K562 (cell line): Measurements from ENCODE around the gene SMIM12. TPM values are rescaled to one million over a fixed set of nuclear protein-coding genes. Genes with fewer than 3 reads are reported as not detected.

ENCODE experiments used
- CHD2 ChIP-seq: IDR thresholded peaks from 2 replicates; pipeline ENCODE4 v1.6.1; 2011; ENCODE audit warnings: low read depth, low read length
- HIVEP1 ChIP-seq: fragments of 250-450 bp; sonication (Bioruptor Pico); IDR thresholded peaks from 2 replicates; pipeline ENCODE4 v1.4.0; 2020; ENCODE audit warnings: mild to moderate bottlenecking
- KDM5B ChIP-seq: fragments of 200-600 bp; sonication (generic); IDR thresholded peaks from 2 replicates; pipeline ENCODE4 v1.6.1; 2012; ENCODE audit warnings: low read depth, mild to moderate bottlenecking, moderate library complexity, low read length, control low read depth, inconsistent platforms; ENCODE audit not compliant: insufficient replicate concordance
- MCM5 ChIP-seq: fragments of 450-650 bp; IDR thresholded peaks from 2 replicates; pipeline ENCODE4 v1.6.1; 2016; ENCODE audit warnings: low read depth
- MEIS2 ChIP-seq: fragments of 450-650 bp; IDR thresholded peaks from 2 replicates; pipeline ENCODE4 v1.6.1; 2014; ENCODE audit warnings: mild to moderate bottlenecking; ENCODE audit not compliant: partially characterized antibody
- NCOA2 ChIP-seq, 2 experiments: fragments of 450-650 bp; IDR thresholded peaks; 2 replicates each; pipeline ENCODE4 v1.6.1; 2018; ENCODE audit warnings: mild to moderate bottlenecking in 2 of 2, moderate library complexity in 1 of 2; ENCODE audit not compliant: partially characterized antibody in 2 of 2
- RBM39 ChIP-seq: fragments of 200-400 bp; formaldehyde crosslinking; optimal IDR thresholded peaks from 2 replicates; pipeline ENCODE3; 2018; ENCODE audit warnings: low read depth, low read length
- SMARCC2 ChIP-seq: fragments of 450-650 bp; IDR thresholded peaks from 2 replicates; pipeline ENCODE4 v1.6.1; 2017; ENCODE audit warnings: antibody characterized with exemption, moderate library complexity, mild to moderate bottlenecking, low read depth
- STAT5A ChIP-seq: IDR thresholded peaks from 2 replicates; pipeline ENCODE4 v1.6.1; 2012; ENCODE audit warnings: low read length, inconsistent platforms, borderline replicate concordance
- SUPT5H ChIP-seq: fragments of 450-650 bp; IDR thresholded peaks from 2 replicates; pipeline ENCODE4 v1.6.1; 2016
- TAF15 ChIP-seq: fragments of 200-400 bp; formaldehyde crosslinking; IDR thresholded peaks from 2 replicates; pipeline ENCODE4 v1.6.1; 2017; ENCODE audit warnings: mild to moderate bottlenecking, low read depth, low read length, moderate library complexity
- TBL1XR1 ChIP-seq, 2 experiments: IDR thresholded peaks; 2 replicates each; pipeline ENCODE4 v1.6.1; 2012; ENCODE audit warnings: improper control_type of control experiment in 2 of 2, low read length in 2 of 2, mild to moderate bottlenecking in 1 of 2
- TRIM28 ChIP-seq: fragments of 450-650 bp; IDR thresholded peaks from 2 replicates; pipeline ENCODE4 v1.6.1; 2017
- ZKSCAN3 ChIP-seq: fragments of 250-450 bp; sonication (Bioruptor Pico); IDR thresholded peaks from 2 replicates; pipeline ENCODE4 v1.4.0; 2020
- ZNF324 ChIP-seq: fragments of 250-450 bp; sonication (Bioruptor Pico); IDR thresholded peaks from 2 replicates; pipeline ENCODE4 v1.4.0; 2020; ENCODE audit warnings: mild to moderate bottlenecking
- polyA plus RNA-seq, 8 experiments: library from polyadenylated mRNA; depleted of rRNA in 4 of 8; stranded (reverse) in 5 of 8; unstranded in 3 of 8; fragments of >200 nt; fragmentation: Nextera tagmentation in 2 of 8; fragmentation: Illumina TruSeq in 1 of 8; extraction: Ambion mirVana in 2 of 8; extraction: Trizol in 1 of 8; gene quantifications; 2 replicates each; pipeline versions ENCODE4 v1.2.1 to v1.2.3, GENCODE V29; 2011 to 2014; ENCODE audit warnings: inconsistent platforms in 1 of 8, missing spikeins in 1 of 8
- total RNA-seq, 7 experiments: library from RNA; depleted of rRNA in 6 of 7; stranded (reverse); fragments of >200 nt in 6 of 7; fragmentation: Illumina TruSeq in 2 of 7; extraction: Trizol in 2 of 7; gene quantifications; 2 replicates each; pipeline versions ENCODE4 v1.2.1 to v1.2.3, GENCODE V29; 2011 to 2021; ENCODE audit warnings: low replicate concordance in 1 of 7
- TF ChIP-seq, protein P1 (sequence below): fragments of 250-450 bp; sonication (Bioruptor Pico); IDR thresholded peaks from 2 replicates; pipeline ENCODE4 v1.4.0; 2020; ENCODE audit warnings: mild to moderate bottlenecking, moderate library complexity, borderline replicate concordance
- TF ChIP-seq, protein P2 (sequence below): IDR thresholded peaks from 2 replicates; pipeline ENCODE4 v1.6.1; 2014; ENCODE audit warnings: antibody characterized with exemption
- TF ChIP-seq, protein P3 (sequence below): fragments of 450-650 bp; formaldehyde crosslinking; IDR thresholded peaks from 2 replicates; pipeline ENCODE4 v1.4.0; 2022; ENCODE audit warnings: missing genetic modification characterization
- TF ChIP-seq, protein P4 (sequence below), 2 experiments: fragments of 450-650 bp; IDR thresholded peaks; 2 replicates each; pipeline ENCODE4 v1.6.1; 2018; ENCODE audit warnings: mild to moderate bottlenecking in 2 of 2, low read depth in 1 of 2; ENCODE audit not compliant: partially characterized antibody in 2 of 2

Gene SMIM12
- total and polyA plus RNA-seq, 9 of the 15 experiments (the other 6 are each of a cell fraction or from before 2014, with no cell fraction given): 51.7 to 112 (median 63.9) TPM

DNA sequence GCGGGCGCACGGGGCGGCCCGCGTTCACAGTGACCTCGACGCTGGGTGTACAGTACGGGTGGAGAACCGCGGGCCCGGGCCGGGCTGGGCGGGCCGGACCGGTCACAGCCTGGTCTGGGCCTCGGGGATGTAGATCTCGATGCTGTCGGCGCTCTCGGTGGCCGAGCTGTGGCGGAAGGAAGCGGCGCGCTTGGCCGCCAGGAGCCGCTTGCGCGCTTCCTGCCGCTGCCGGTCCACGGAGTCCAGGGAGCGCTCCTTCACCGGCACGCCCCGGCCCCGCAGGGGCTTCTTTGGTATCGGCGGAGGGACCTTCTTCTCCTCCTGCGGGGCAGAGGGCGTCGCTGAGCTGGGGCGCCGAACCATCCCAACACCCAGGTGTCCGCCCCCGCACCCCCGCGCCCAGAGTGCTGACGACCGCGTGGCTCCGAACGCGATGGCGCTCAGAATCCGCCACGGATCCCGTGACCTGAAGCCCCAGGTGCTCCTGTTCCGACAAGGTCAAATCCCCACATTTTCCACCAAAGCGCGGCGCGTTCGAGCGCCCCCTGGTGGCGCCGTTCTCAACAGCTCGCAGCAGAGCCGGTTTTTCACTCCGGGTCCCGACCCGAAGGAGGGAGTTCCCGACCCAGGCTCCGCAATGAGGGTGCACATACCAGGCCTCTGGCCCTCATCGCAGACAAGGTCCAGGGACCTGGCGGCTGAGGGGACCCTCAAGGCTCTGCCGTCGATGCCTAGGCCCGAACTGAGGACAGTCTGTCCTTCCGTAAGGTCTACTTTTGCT lies 6.6 kb upstream of the SMIM12 start (continued):
- TF ChIP-seq, protein P1, sequence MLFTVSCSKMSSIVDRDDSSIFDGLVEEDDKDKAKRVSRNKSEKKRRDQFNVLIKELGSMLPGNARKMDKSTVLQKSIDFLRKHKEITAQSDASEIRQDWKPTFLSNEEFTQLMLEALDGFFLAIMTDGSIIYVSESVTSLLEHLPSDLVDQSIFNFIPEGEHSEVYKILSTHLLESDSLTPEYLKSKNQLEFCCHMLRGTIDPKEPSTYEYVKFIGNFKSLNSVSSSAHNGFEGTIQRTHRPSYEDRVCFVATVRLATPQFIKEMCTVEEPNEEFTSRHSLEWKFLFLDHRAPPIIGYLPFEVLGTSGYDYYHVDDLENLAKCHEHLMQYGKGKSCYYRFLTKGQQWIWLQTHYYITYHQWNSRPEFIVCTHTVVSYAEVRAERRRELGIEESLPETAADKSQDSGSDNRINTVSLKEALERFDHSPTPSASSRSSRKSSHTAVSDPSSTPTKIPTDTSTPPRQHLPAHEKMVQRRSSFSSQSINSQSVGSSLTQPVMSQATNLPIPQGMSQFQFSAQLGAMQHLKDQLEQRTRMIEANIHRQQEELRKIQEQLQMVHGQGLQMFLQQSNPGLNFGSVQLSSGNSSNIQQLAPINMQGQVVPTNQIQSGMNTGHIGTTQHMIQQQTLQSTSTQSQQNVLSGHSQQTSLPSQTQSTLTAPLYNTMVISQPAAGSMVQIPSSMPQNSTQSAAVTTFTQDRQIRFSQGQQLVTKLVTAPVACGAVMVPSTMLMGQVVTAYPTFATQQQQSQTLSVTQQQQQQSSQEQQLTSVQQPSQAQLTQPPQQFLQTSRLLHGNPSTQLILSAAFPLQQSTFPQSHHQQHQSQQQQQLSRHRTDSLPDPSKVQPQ (CRISPR knock-in tag): no peak
- TF ChIP-seq, protein P2, sequence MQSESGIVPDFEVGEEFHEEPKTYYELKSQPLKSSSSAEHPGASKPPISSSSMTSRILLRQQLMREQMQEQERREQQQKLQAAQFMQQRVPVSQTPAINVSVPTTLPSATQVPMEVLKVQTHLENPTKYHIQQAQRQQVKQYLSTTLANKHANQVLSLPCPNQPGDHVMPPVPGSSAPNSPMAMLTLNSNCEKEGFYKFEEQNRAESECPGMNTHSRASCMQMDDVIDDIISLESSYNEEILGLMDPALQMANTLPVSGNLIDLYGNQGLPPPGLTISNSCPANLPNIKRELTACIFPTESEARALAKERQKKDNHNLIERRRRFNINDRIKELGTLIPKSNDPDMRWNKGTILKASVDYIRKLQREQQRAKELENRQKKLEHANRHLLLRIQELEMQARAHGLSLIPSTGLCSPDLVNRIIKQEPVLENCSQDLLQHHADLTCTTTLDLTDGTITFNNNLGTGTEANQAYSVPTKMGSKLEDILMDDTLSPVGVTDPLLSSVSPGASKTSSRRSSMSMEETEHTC: no peak
- TF ChIP-seq CHD2 (no peak), ZNF324 (CRISPR knock-in tag) (no peak), STAT5A (no peak), HIVEP1 (CRISPR knock-in tag) (no peak), ZKSCAN3 (no peak), TAF15 (no peak), TBL1XR1 (IDR thresholded peaks at IDR 0.05; ENCODE audit: low read length in 2 of 2) (no peak), KDM5B (no peak), MEIS2 (no peak), MCM5 (no peak), SUPT5H (no peak), TRIM28 (no peak), RBM39 (no peak), SMARCC2 (no peak), NCOA2 (IDR thresholded peaks at IDR 0.05; ENCODE audit: partially characterized antibody in 2 of 2) (no peak)
- TF ChIP-seq, protein P3, sequence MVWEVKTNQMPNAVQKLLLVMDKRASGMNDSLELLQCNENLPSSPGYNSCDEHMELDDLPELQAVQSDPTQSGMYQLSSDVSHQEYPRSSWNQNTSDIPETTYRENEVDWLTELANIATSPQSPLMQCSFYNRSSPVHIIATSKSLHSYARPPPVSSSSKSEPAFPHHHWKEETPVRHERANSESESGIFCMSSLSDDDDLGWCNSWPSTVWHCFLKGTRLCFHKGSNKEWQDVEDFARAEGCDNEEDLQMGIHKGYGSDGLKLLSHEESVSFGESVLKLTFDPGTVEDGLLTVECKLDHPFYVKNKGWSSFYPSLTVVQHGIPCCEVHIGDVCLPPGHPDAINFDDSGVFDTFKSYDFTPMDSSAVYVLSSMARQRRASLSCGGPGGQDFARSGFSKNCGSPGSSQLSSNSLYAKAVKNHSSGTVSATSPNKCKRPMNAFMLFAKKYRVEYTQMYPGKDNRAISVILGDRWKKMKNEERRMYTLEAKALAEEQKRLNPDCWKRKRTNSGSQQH (CRISPR knock-in tag): no peak
- TF ChIP-seq, protein P4, sequence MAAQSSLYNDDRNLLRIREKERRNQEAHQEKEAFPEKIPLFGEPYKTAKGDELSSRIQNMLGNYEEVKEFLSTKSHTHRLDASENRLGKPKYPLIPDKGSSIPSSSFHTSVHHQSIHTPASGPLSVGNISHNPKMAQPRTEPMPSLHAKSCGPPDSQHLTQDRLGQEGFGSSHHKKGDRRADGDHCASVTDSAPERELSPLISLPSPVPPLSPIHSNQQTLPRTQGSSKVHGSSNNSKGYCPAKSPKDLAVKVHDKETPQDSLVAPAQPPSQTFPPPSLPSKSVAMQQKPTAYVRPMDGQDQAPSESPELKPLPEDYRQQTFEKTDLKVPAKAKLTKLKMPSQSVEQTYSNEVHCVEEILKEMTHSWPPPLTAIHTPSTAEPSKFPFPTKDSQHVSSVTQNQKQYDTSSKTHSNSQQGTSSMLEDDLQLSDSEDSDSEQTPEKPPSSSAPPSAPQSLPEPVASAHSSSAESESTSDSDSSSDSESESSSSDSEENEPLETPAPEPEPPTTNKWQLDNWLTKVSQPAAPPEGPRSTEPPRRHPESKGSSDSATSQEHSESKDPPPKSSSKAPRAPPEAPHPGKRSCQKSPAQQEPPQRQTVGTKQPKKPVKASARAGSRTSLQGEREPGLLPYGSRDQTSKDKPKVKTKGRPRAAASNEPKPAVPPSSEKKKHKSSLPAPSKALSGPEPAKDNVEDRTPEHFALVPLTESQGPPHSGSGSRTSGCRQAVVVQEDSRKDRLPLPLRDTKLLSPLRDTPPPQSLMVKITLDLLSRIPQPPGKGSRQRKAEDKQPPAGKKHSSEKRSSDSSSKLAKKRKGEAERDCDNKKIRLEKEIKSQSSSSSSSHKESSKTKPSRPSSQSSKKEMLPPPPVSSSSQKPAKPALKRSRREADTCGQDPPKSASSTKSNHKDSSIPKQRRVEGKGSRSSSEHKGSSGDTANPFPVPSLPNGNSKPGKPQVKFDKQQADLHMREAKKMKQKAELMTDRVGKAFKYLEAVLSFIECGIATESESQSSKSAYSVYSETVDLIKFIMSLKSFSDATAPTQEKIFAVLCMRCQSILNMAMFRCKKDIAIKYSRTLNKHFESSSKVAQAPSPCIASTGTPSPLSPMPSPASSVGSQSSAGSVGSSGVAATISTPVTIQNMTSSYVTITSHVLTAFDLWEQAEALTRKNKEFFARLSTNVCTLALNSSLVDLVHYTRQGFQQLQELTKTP (IDR thresholded peaks at IDR 0.05; ENCODE audit: low read depth in 1 of 2, partially characterized antibody in 2 of 2): no peak
